ENCODE results near the gene MACROD1.
A peak's percentile ranks its signal among the peaks of the same experiment; 100 is the strongest.

MACROD1 gene

GRCh38 chr11:64208796-64209562 is 43.1 kb upstream of the MACROD1 start:
- Histone ChIP-seq H4K8ac (ENCODE audit: low read depth, low read length) (no peak overlapping the region), H3K4me2 (ENCODE audit: low read length) (no peak overlapping the region), H2AK5ac (ENCODE audit: low read length) (no peak overlapping the region), H4K91ac (ENCODE audit: low read depth, low read length) (no peak overlapping the region), H3K79me2 (ENCODE audit: control insufficient read depth, insufficient read depth, low read length, poor library complexity) (no peaks in the 10 kb centered on the region), H2BK120ac (ENCODE audit: insufficient read depth, low read length, poor library complexity) (no peak overlapping the region), H3K18ac (ENCODE audit: low read length) (no peak overlapping the region), H3K79me1 (ENCODE audit: low read length) (no peaks in the 10 kb centered on the region), H2BK12ac (ENCODE audit: low read length) (no peak overlapping the region), H3K4me3 (ENCODE audit: low read depth, low read length) (no peak overlapping the region), H3K9me3 (ENCODE audit: insufficient read depth, low read depth, low read length) (no peaks in the 10 kb centered on the region), H3K36me3 (ENCODE audit: control insufficient read depth in 1 of 2, insufficient read depth in 2 of 2, low read length in 2 of 2) (peaks cover 44 to 52% of the 10 kb centered on the region in 2 experiments), H2BK5ac (ENCODE audit: low read depth, low read length, poor library complexity) (no peak overlapping the region), H3K4ac (ENCODE audit: low read depth, low read length) (no peak overlapping the region), H3K23ac (ENCODE audit: low read length) (no peak overlapping the region), H3K27ac (ENCODE audit: low read depth, low read length) (no peak overlapping the region), H3K4me1 (ENCODE audit: control insufficient read depth in 1 of 2, insufficient read depth in 2 of 2, low read length in 2 of 2) (peaks cover 0 to 7% of the 10 kb centered on the region in 2 experiments), H3K27me3 (ENCODE audit: insufficient read depth, low read length) (no peaks in the 10 kb centered on the region), H2AFZ (ENCODE audit: insufficient read depth, low read length, poor library complexity) (no peak overlapping the region), H3K14ac (ENCODE audit: low read length) (no peak overlapping the region), H3K9ac (ENCODE audit: low read length) (no peak overlapping the region), H4K12ac (ENCODE audit: low read depth, low read length) (no peak overlapping the region)
- WGBS (ENCODE audit: extremely low coverage, insufficient coverage, insufficient read length), result no CpG with 5 or more reads among the region's 18 CpGs
- DNase-seq, result no peak

DNA sequence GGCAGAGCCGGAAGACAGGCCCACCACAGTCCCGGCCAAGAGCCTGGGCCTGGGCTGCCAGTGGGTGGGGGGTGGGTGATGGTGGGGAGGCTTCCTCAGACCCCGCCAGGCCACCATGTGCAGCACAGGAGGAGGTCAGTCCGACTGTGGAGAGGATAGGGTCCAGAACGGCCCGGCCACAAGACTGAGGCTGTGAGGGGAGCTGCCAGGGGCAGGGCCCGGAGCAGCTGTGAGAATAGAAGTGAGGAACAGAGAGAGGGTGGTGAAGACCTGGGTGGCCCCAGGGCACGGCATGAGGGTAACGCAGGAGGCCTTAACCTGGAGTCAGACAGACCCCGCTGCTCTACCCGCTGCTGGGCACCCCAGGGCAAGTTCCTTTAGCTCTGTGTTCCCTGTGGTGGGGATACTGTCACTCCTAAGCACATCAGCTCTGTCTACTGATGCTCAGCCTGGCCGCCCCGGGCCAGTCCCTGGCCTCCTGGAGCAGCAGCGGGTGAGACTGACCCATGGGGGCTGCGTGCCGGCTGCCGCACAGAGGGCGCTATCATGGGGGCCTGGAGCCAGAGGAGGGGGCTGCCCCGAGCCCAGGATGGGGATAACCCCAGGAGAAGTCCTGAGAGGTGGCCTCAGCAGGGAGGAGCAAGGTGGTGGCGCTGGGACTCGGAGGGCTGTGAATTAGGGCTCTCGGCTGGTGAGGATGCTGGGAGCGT is 42.3 kb upstream of the MACROD1 start:
- Histone ChIP-seq H2BK5ac (ENCODE audit: low read depth, low read length, poor library complexity) (no peak overlapping the region), H3K9ac (ENCODE audit: low read length) (no peak overlapping the region), H2AK5ac (ENCODE audit: low read length) (no peak overlapping the region), H3K14ac (ENCODE audit: low read length) (no peak overlapping the region), H2BK120ac (ENCODE audit: insufficient read depth, low read length, poor library complexity) (no peak overlapping the region), H3K4ac (ENCODE audit: low read depth, low read length) (no peak overlapping the region), H3K4me2 (ENCODE audit: low read length) (no peak overlapping the region), H4K8ac (ENCODE audit: low read depth, low read length) (no peak overlapping the region), H2AFZ (ENCODE audit: insufficient read depth, low read length, poor library complexity) (no peak overlapping the region), H2BK12ac (ENCODE audit: low read length) (no peak overlapping the region), H3K4me3 (ENCODE audit: low read depth, low read length) (no peak overlapping the region), H3K9me3 (ENCODE audit: insufficient read depth, low read depth, low read length) (no peaks in the 10 kb centered on the region), H3K4me1 (ENCODE audit: control insufficient read depth in 1 of 2, insufficient read depth in 2 of 2, low read length in 2 of 2) (peaks cover 0 to 7% of the 10 kb centered on the region in 2 experiments), H3K36me3 (ENCODE audit: control insufficient read depth in 1 of 2, insufficient read depth in 2 of 2, low read length in 2 of 2) (peaks cover 51 to 60% of the 10 kb centered on the region in 2 experiments), H3K79me1 (ENCODE audit: low read length) (no peaks in the 10 kb centered on the region), H3K79me2 (ENCODE audit: control insufficient read depth, insufficient read depth, low read length, poor library complexity) (no peaks in the 10 kb centered on the region), H3K18ac (ENCODE audit: low read length) (no peak overlapping the region), H4K91ac (ENCODE audit: low read depth, low read length) (no peak overlapping the region), H3K27me3 (ENCODE audit: insufficient read depth, low read length) (no peaks in the 10 kb centered on the region), H3K23ac (ENCODE audit: low read length) (no peak overlapping the region), H3K27ac (ENCODE audit: low read depth, low read length) (no peak overlapping the region), H4K12ac (ENCODE audit: low read depth, low read length) (peak overlapping the region; percentile 26)
- no CpG with 5 or more reads among the region's 23 CpGs for WGBS (ENCODE audit: extremely low coverage, insufficient coverage, insufficient read length)
- no peak for DNase-seq

GRCh38 chr11:64207256-64208085 is 41.6 kb upstream of the MACROD1 start:
- H3K27ac ChIP-seq (ENCODE audit: low read depth, low read length), result no peak overlapping the region
- no peak overlapping the region for H2AFZ ChIP-seq (ENCODE audit: insufficient read depth, low read length, poor library complexity)
- no peak overlapping the region for H4K8ac ChIP-seq (ENCODE audit: low read depth, low read length)
- H3K14ac ChIP-seq (ENCODE audit: low read length), result no peak overlapping the region
- H2BK12ac ChIP-seq (ENCODE audit: low read length), result no peak overlapping the region
- no peak overlapping the region for H2BK5ac ChIP-seq (ENCODE audit: low read depth, low read length, poor library complexity)
- no peak overlapping the region for H2BK120ac ChIP-seq (ENCODE audit: insufficient read depth, low read length, poor library complexity)
- no peak overlapping the region for H4K12ac ChIP-seq (ENCODE audit: low read depth, low read length)
- no peaks in the 10 kb centered on the region for H3K79me1 ChIP-seq (ENCODE audit: low read length)
- H2AK5ac ChIP-seq (ENCODE audit: low read length), result no peak overlapping the region
- no peaks in the 10 kb centered on the region for H3K27me3 ChIP-seq (ENCODE audit: insufficient read depth, low read length)
- H3K18ac ChIP-seq (ENCODE audit: low read length), result no peak overlapping the region
- peaks cover 0 to 7% of the 10 kb centered on the region in 2 experiments for H3K4me1 ChIP-seq (ENCODE audit: control insufficient read depth in 1 of 2, insufficient read depth in 2 of 2, low read length in 2 of 2)
- no peak overlapping the region for H3K23ac ChIP-seq (ENCODE audit: low read length)
- no peaks in the 10 kb centered on the region for H3K79me2 ChIP-seq (ENCODE audit: control insufficient read depth, insufficient read depth, low read length, poor library complexity)
- H3K4me3 ChIP-seq (ENCODE audit: low read depth, low read length), result no peak overlapping the region
- H3K9ac ChIP-seq (ENCODE audit: low read length), result no peak overlapping the region
- no peaks in the 10 kb centered on the region for H3K9me3 ChIP-seq (ENCODE audit: insufficient read depth, low read depth, low read length)
- peaks cover 58 to 67% of the 10 kb centered on the region in 2 experiments for H3K36me3 ChIP-seq (ENCODE audit: control insufficient read depth in 1 of 2, insufficient read depth in 2 of 2, low read length in 2 of 2)
- H4K91ac ChIP-seq (ENCODE audit: low read depth, low read length), result no peak overlapping the region
- DNase-seq, result peak in 1 of 2 donors; percentile 28
- WGBS (ENCODE audit: extremely low coverage, insufficient coverage, insufficient read length), result no CpG with 5 or more reads among the region's 30 CpGs
- no peak overlapping the region for H3K4me2 ChIP-seq (ENCODE audit: low read length)
- H3K4ac ChIP-seq (ENCODE audit: low read depth, low read length), result no peak overlapping the region

- Histone ChIP-seq H3K18ac (ENCODE audit: low read length) (no peak within 1 kb of the TSS), H4K8ac (ENCODE audit: low read depth, low read length) (no peak within 1 kb of the TSS), H3K79me1 (ENCODE audit: low read length) (no peaks in the 10 kb centered on the region), H4K91ac (ENCODE audit: low read depth, low read length) (no peak within 1 kb of the TSS), H3K4me2 (ENCODE audit: low read length) (no peak within 1 kb of the TSS), H2BK5ac (ENCODE audit: low read depth, low read length, poor library complexity) (no peak within 1 kb of the TSS), H3K14ac (ENCODE audit: low read length) (no peak within 1 kb of the TSS), H3K4me1 (ENCODE audit: control insufficient read depth in 1 of 2, insufficient read depth in 2 of 2, low read length in 2 of 2) (peaks cover 0 to 7% of the 10 kb centered on the region in 2 experiments), H2AFZ (ENCODE audit: insufficient read depth, low read length, poor library complexity) (no peak within 1 kb of the TSS), H3K23ac (ENCODE audit: low read length) (no peak within 1 kb of the TSS), H2BK12ac (ENCODE audit: low read length) (no peak within 1 kb of the TSS), H3K9me3 (ENCODE audit: insufficient read depth, low read depth, low read length) (no peaks in the 10 kb centered on the region), H3K79me2 (ENCODE audit: control insufficient read depth, insufficient read depth, low read length, poor library complexity) (no peaks in the 10 kb centered on the region), H2AK5ac (ENCODE audit: low read length) (no peak within 1 kb of the TSS), H3K4ac (ENCODE audit: low read depth, low read length) (no peak within 1 kb of the TSS), H3K27ac (ENCODE audit: low read depth, low read length) (no peak within 1 kb of the TSS), H3K27me3 (ENCODE audit: insufficient read depth, low read length) (no peaks in the 10 kb centered on the region), H3K9ac (ENCODE audit: low read length) (no peak within 1 kb of the TSS), H4K12ac (ENCODE audit: low read depth, low read length) (no peak within 1 kb of the TSS), H3K4me3 (ENCODE audit: low read depth, low read length) (no peak within 1 kb of the TSS), H2BK120ac (ENCODE audit: insufficient read depth, low read length, poor library complexity) (no peak within 1 kb of the TSS), H3K36me3 (ENCODE audit: control insufficient read depth in 1 of 2, insufficient read depth in 2 of 2, low read length in 2 of 2) (peaks cover 55 to 67% of the 10 kb centered on the region in 2 experiments)
- no peak for DNase-seq
- WGBS (ENCODE audit: extremely low coverage, insufficient coverage, insufficient read length), result no CpG with 5 or more reads among the region's 27 CpGs
These were observed 40.7 kb upstream of the MACROD1 start, which contains the start of gene FERMT3 for GRCh38 chr11:64206457-64207255. TSS of gene FERMT3 (plus strand) at chr11:64206721. CDS start at chr11:64207365, 644 bp downstream.

Measured in trophoblast cell (in vitro differentiated cells and primary cell).